Hepatocyte (in vitro differentiated cells): Measurements from ENCODE around the gene D2HGDH. TPM values are rescaled to one million over a fixed set of nuclear protein-coding genes. Genes with fewer than 3 reads are reported as not detected.

Source experiments
- DNase-seq: peaks from one replicate; pipeline ENCODE4 v3.0.0-alpha.2; 2016; ENCODE audit warnings: low spot score
- H2AFZ ChIP-seq: fragments of 200-600 bp; sonication (generic); 2 replicates; pipeline ENCODE4 v1.6.0; 2016; ENCODE audit warnings: antibody characterized with exemption, mild to moderate bottlenecking
- H3K27ac ChIP-seq: fragments of 200-600 bp; sonication (generic); 2 replicates; pipeline ENCODE4 v1.5.1; 2016; ENCODE audit warnings: mild to moderate bottlenecking
- H3K27me3 ChIP-seq: fragments of 200-600 bp; sonication (generic); 2 replicates; pipeline ENCODE4 v1.6.1; 2016
- H3K36me3 ChIP-seq: fragments of 200-600 bp; sonication (generic); replicated peaks from 2 replicates; pipeline ENCODE4 v1.5.1; 2016; ENCODE audit warnings: low read depth; ENCODE audit not compliant: insufficient read depth
- H3K4me1 ChIP-seq: fragments of 200-600 bp; sonication (generic); 2 replicates; pipeline ENCODE4 v1.5.1; 2016; ENCODE audit warnings: mild to moderate bottlenecking, moderate library complexity; ENCODE audit not compliant: insufficient read depth
- H3K4me2 ChIP-seq: fragments of 200-600 bp; sonication (generic); 2 replicates; pipeline ENCODE4 v1.6.0; 2016
- H3K4me3 ChIP-seq: fragments of 200-600 bp; sonication (generic); 2 replicates; pipeline ENCODE4 v1.5.1; 2016; ENCODE audit warnings: mild to moderate bottlenecking
- H3K79me2 ChIP-seq: fragments of 200-600 bp; sonication (generic); 2 replicates; pipeline ENCODE4 v1.6.0; 2017; ENCODE audit warnings: mild to moderate bottlenecking
- H3K9me2 ChIP-seq: fragments of 200-600 bp; sonication (generic); replicated peaks from 2 replicates; pipeline ENCODE4 v1.6.0; 2017; ENCODE audit warnings: mild to moderate bottlenecking; ENCODE audit not compliant: insufficient read depth
- H3K9me3 ChIP-seq: fragments of 200-600 bp; sonication (generic); 2 replicates; pipeline ENCODE4 v1.5.1; 2016; ENCODE audit warnings: low read depth, mild to moderate bottlenecking
- H4K20me1 ChIP-seq: fragments of 200-600 bp; sonication (generic); 2 replicates; pipeline ENCODE4 v1.6.0; 2016; ENCODE audit warnings: mild to moderate bottlenecking; ENCODE audit not compliant: insufficient read depth, poor library complexity, severe bottlenecking
- CTCF ChIP-seq: fragments of 200-600 bp; sonication (generic); IDR thresholded peaks from 2 replicates; pipeline ENCODE4 v1.5.1; 2016; ENCODE audit warnings: antibody characterized with exemption, mild to moderate bottlenecking; ENCODE audit not compliant: poor library complexity
- EZH2 ChIP-seq: fragments of 200-600 bp; sonication (generic); IDR thresholded peaks from 2 replicates; pipeline ENCODE4 v1.6.1; 2016; ENCODE audit warnings: antibody characterized with exemption, mild to moderate bottlenecking, borderline replicate concordance
- EZH2phosphoT487 ChIP-seq: fragments of 200-600 bp; sonication (generic); IDR thresholded peaks from one replicate; pipeline ENCODE4 v1.6.1; 2018; ENCODE audit warnings: antibody characterized with exemption, mild to moderate bottlenecking, low read depth, moderate library complexity; ENCODE audit not compliant: unreplicated experiment, severe bottlenecking
- WGBS: methylation state at CpG from one replicate; pipeline ENCODE4 v1.1.6; 2016; ENCODE audit warnings: low lambda C conversion rate; ENCODE audit errors: missing lambda C conversion rate; 5-methylcytosine and 5-hydroxymethylcytosine counted together
- polyA plus RNA-seq: library from polyadenylated mRNA; unstranded; fragments of >200 nt; fragmentation: Nextera tagmentation; extraction: Ambion mirVana; gene quantifications from 2 replicates; pipeline ENCODE4 v1.2.1, GENCODE V29; 2016
- total RNA-seq: library from RNA; depleted of rRNA; stranded (reverse); fragments of >200 nt; gene quantifications from 2 replicates; pipeline ENCODE4 v1.2.3, GENCODE V29; 2014

D2HGDH gene
- total and polyA plus RNA-seq, 2 experiments from 2014 or later: 12.9 to 41.2 TPM

- 85% methylated on average over 34 of the region's 34 CpGs for WGBS
- Histone ChIP-seq H3K9me2 (no peaks in the 10 kb centered on the region), H2AFZ (no peak overlapping the region), H3K36me3 (no peaks in the 10 kb centered on the region), H3K79me2 (no peaks in the 10 kb centered on the region), H3K9me3 (no peaks in the 10 kb centered on the region), H3K4me3 (no peak overlapping the region), H3K4me2 (no peak overlapping the region), H3K27ac (no peak overlapping the region), H3K4me1 (peaks cover 15% of the 10 kb centered on the region), H3K27me3 (no peaks in the 10 kb centered on the region), H4K20me1 (no peaks in the 10 kb centered on the region)
- TF ChIP-seq EZH2 (no peak), EZH2phosphoT487 (no peak), CTCF (no peak)
- DNase-seq: no peak
Observed at GRCh38 chr2:241775223-241776177, 41.1 kb downstream of the D2HGDH start.

- H3K36me3 ChIP-seq: no peaks in the 10 kb centered on the region
- peaks cover 8% of the 10 kb centered on the region for H3K9me3 ChIP-seq
- H3K27me3 ChIP-seq: no peaks in the 10 kb centered on the region
- H3K9me2 ChIP-seq: no peaks in the 10 kb centered on the region
- peaks cover 5% of the 10 kb centered on the region for H3K4me1 ChIP-seq
- 88% methylated on average over 23 of the region's 27 CpGs for WGBS
- no peak within 1 kb of the TSS for H3K4me3 ChIP-seq
- no peak within 1 kb of the TSS for H3K27ac ChIP-seq
- TF ChIP-seq EZH2phosphoT487: no peak
- TF ChIP-seq CTCF: no peak
- no peak for TF ChIP-seq EZH2
- H3K79me2 ChIP-seq: no peaks in the 10 kb centered on the region
- no peak within 1 kb of the TSS for H2AFZ ChIP-seq
- H3K4me2 ChIP-seq: no peak within 1 kb of the TSS
- H4K20me1 ChIP-seq: no peaks in the 10 kb centered on the region
- no peak for DNase-seq
Observed at GRCh38 chr2:241776336-241777169, 42.1 kb downstream of the D2HGDH start, which contains the start of gene GAL3ST2. TSS of gene GAL3ST2 (plus strand) at chr2:241776822. CDS start at chr2:241776956, 134 bp downstream.

GRCh38 chr2:241777170-241777685, 42.8 kb downstream of the D2HGDH start:
- no peaks in the 10 kb centered on the region for H3K4me1 ChIP-seq
- no peak overlapping the region for H2AFZ ChIP-seq
- no peak overlapping the region for H3K4me2 ChIP-seq
- no peaks in the 10 kb centered on the region for H3K36me3 ChIP-seq
- TF ChIP-seq EZH2 (no peak), CTCF (no peak), EZH2phosphoT487 (no peak)
- H3K9me2 ChIP-seq: no peaks in the 10 kb centered on the region
- H3K27me3 ChIP-seq: no peaks in the 10 kb centered on the region
- peaks cover 8% of the 10 kb centered on the region for H3K9me3 ChIP-seq
- H4K20me1 ChIP-seq: no peaks in the 10 kb centered on the region
- no peak overlapping the region for H3K27ac ChIP-seq
- no peak for DNase-seq
- H3K4me3 ChIP-seq: no peak overlapping the region
- no peaks in the 10 kb centered on the region for H3K79me2 ChIP-seq
- WGBS: 87% methylated on average over 21 of the region's 22 CpGs
